HG03469 (cell line): Measurements from ENCODE around the gene KRTAP5-8.
"Not testable (repeated sequence)": the region's sequence is repeated elsewhere in the genome, so short reads cannot be mapped to it uniquely, and the experiment has no call there.

Experiments used
- ATAC-seq: cut with Tn5 transposase; IDR thresholded peaks from one replicate; pipeline ENCODE4 v1.9.1; 2021; ENCODE audit warnings: mild to moderate bottlenecking, moderate library complexity, moderate number of reproducible peaks; ENCODE audit not compliant: unreplicated experiment

KRTAP5-8 gene

DNA sequence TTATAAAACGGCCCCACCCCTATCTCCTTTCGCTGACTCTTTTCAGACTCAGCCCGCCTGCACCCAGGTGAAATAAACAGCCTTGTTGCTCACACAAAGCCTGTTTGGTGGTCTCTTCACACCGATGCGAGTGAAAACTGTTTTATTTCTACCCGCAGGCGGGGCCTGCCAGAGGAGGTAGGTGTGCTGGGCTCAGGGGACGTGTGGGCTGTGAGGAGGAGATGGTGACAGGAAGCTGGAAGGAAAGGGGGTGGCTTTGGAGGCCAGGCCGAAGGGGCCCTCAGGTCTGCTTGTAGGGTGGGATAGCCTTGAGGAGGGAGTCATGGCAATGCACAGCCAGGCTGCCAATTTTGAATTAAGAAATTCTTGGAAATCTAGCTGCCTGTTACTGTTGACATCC is 32.0 kb upstream of the KRTAP5-8 start:
- ATAC-seq = no peak

GRCh38 chr11:71507102-71507501 is 30.7 kb upstream of the KRTAP5-8 start:
- ATAC-seq = no peak

- no peak for ATAC-seq
Measured at GRCh38 chr11:71518506-71519471, 19.0 kb upstream of the KRTAP5-8 start.

- no peak for ATAC-seq
Measured at GRCh38 chr11:71519546-71519945, 18.3 kb upstream of the KRTAP5-8 start.

DNA sequence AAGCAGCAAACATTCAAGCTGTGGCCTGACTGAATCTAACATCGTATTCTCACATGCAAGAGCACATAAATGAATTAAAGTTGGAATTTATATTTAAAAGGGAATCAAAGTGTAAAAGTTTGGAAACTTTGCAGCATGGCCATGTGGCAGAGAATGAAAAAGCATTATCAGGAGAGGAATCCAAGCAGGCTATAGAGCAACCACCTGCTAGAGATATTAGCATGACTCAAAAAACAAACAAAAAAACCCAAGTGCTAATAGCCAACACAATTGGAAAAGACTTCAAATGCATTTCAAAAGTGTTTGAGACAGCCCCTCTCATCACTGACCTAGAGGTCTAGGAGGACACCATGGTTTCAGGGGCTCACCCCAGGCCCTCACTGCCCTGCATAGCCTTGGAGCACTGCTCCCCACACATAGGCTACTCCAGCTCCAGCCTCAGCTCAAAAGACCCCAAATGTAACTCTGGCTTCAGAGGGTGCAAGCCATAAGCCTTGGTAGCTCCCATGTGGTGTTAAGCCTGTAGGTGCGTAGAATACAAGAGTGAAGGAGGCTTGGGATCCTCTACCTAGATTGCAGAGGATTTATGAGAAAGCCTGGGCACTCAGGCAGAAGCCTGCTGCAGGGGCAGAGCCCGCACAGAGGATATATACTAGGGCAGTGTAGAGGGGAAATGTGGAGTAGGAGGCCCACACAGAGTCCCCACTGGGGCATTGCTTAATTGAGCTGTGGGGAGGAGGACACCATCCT is 12.5 kb upstream of the KRTAP5-8 start:
- no peak for ATAC-seq

GRCh38 chr11:71525938-71526495 is 11.8 kb upstream of the KRTAP5-8 start:
- no peak for ATAC-seq

- ATAC-seq = not testable (repeated sequence)
Measured at GRCh38 chr11:71526796-71527575, 10.8 kb upstream of the KRTAP5-8 start, which contains the start of gene KRTAP5-7. KRTAP5-7 (plus strand) TSS chr11:71527267; CDS start chr11:71527301, 34 bp downstream.

- ATAC-seq = no peak
Measured at GRCh38 chr11:71527576-71528210, 10.1 kb upstream of the KRTAP5-8 start.

GRCh38 chr11:71530602-71531001 is 7.2 kb upstream of the KRTAP5-8 start:
- ATAC-seq = no peak

DNA sequence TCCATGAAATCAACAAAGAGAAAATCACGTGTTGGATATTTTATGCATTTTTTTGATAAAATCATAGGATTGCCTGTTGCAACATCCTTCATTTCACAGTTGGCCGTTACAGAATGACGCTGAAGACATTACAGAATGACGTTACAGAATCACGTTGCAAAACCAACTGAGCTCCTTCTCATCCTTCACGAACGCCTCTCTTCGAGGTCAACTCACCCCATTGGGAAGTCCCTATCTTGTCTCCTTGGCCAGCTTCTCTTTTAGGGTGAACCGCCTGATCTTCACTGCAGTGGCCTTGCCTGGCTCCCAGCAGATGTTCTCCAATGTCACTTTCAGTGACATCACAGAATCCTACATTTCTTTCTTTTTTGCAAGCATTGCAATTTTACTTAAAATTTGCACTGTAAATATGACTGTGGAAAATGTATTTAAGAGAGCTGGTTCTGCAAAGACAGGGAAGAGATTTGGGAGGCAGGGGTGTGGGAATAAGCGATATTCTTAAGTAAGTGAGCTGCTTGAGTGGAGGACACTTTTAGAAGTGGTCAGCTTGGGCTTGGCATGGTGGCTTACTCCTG is 5.7 kb upstream of the KRTAP5-8 start:
- ATAC-seq = no peak

DNA sequence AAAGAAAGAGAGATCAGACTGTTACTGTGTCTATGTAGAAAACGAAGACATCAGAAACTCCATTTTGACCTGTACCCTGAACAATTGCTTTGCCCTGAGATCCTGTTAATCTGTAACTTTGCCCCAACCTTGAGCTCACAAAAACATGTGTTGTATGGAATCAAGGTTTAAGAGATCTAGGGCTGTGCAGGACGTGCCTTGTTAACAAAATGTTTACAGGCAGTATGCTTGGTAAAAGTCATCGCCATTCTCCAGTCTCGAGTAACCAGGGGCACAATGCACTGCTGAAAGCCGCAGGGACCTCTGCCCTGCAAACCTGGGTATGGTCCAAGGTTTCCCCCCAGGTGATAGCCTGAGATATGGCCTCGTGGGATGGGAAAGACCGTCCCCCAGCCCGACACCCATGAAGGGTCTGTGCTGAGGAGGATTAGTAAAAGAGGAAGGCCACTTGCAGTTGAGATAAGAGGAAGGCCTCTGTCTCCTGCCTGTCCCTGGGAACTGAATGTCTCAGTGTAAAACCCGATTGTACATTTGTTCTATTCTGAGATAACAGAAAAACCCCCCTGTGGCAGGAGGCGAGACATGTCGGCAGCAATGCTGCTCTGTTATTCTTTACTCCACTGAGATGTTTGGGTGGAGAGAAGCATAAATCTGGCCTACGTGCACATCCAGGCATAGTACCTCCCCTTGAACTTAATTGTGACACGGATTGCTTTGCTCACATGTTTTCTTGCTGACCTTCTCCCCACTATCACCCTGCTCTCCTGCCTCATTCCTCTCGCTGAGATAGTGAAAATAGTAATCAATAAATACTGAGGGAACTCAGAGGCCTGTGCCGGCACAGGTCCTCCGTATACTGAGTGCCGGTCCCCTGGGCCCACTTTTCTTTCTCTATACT is 2.9 kb upstream of the KRTAP5-8 start:
- ATAC-seq = not testable (repeated sequence)

DNA sequence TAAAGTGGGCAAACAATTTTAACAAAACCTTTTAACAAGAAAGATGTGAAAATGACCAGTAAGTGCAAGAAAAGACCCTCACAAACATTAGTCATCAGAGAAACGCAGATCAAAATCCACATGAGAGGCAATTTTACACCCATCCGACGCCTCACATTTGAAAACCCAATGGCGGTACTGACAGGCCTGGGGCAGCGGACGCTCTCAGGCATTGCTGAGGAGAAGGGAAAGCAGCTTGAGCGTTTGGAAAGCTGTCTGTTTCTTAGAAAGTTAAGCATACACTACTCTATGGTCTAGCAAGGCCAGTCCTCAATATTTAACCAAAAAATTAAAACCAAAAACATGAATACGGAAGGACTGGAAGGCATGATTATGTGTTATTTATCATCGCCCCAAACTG is 2.0 kb upstream of the KRTAP5-8 start:
- no peak for ATAC-seq

- no peak for ATAC-seq
Measured at GRCh38 chr11:71537537-71537936, 288 bp upstream of the KRTAP5-8 start.

DNA sequence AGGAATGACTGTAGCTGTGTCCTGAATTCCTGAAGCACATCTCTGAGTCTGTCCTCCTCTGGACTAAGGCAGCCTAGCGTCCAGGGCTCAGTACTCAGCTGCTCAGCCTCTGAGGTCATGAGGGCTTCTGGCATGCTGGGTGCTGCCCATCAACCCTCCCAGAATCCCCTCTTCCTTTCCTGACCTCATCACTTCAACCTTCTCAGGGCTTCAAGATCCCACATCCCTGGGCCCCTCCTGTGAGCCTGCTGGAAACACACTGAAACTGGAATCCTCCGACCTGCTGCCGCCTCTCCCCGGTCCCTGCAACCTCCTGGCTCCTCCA is 803 bp downstream of the KRTAP5-8 start:
- ATAC-seq = no peak

GRCh38 chr11:71539017-71539416 is 1.2 kb downstream of the KRTAP5-8 start:
- ATAC-seq = no peak

GRCh38 chr11:71539971-71540370 is 2.1 kb downstream of the KRTAP5-8 start:
- ATAC-seq = not testable (repeated sequence)

- ATAC-seq = not testable (repeated sequence)
Measured at GRCh38 chr11:71540521-71541304, 2.9 kb downstream of the KRTAP5-8 start.

DNA sequence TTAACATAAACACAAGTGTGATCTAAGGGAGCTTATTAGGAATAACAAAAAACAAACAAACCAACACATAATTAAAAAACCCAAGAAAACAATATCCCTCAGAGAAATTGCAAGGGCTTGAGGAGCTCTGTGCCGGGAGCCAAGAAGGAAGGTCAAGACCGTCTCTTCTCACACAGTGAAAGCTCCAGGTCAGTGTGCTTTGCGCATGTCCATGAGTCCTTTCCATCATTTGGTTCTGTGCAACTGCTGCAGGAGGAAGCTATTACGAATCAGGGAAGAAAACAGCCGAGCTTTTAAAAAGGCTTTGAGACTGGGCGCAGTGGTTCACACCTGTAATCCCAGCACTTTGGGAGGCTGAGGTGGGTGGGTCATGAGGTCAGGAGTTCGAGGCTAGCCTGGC is 4.6 kb downstream of the KRTAP5-8 start:
- no peak for ATAC-seq
